NCI-H345 treated with DMSO at 0.1 percent for 48 hours (cell line): ENCODE data around the gene PCDH1.
A peak's percentile ranks its signal among the peaks of the same experiment; 100 is the strongest.
"Not testable (repeated sequence)": the region's sequence is repeated elsewhere in the genome, so short reads cannot be mapped to it uniquely, and the experiment has no call there.

Experiments used
- DNase-seq: peaks from one replicate; lab custom pipeline; 2025; ENCODE audit not compliant: unreplicated experiment; lab: John Stamatoyannopoulos, UW

Gene PCDH1

DNA sequence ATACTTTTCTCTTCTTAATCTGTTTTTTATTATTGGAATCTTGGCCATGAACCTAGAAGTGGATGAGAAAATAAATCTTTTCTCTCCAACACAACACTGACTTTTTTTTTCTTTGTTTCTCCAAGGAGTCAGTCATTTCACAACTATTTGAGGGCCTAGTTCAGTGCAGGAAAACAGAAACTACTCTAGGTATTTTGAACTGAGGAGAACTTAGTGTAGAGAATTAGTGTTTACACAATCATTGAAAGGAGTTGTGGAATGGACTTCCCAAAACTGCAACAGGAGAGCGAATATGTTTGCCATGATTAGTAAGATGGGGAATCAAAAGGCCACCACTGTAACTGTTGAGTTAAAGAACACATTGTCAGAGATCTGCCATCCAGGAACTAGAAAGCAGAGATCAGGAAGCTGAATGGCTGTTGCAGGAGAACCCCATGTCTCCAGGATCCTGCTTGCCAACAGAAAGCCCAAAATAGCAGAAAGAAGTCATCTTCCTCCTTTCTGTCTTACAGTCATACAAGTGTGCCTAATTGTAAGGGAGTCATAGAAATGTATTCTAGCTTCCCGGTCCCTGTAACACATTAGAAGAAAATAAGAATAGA, 20.3 kb upstream of the PCDH1 start:
- DNase-seq = no peak

DNA sequence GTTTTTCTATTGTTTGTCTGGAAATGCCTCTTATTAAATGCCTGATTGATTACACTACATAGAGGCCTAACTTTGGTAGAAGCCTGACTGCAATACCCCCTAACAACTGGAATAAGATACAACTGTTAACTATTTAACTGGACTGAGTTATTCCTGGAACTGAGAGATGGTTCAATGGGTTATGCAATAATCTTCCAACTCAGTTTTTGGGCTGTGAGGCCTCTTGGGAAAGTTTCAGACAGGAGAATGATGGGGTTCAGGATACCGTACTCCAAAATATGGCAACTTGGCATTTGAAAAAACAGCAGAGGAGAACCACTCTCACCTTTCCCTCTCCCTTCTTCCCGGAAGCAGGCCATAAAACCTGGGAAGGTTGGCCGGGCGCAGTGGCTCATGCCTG, 19.2 kb upstream of the PCDH1 start:
- DNase-seq = no peak

DNA sequence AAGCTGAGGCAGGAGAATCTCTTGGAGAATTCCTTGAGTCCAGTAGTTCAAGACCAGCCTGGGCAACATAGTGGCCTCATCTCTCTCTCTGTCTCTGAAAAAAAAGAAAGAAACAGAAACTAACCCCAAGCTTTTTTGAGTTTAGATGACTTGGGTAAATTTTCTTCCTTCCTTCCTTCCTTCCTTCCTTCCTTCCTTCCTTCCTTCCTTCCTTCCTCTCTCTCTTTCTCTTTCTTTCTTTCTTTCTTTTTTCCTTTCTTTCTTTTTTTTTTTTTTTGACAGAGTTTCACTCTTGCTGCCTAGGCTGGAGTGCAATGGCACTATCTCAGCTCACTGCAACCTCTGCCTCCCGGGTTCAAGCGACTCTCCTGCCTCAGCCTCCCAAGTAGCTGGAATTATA, 12.2 kb upstream of the PCDH1 start:
- not testable (repeated sequence) for DNase-seq

DNA sequence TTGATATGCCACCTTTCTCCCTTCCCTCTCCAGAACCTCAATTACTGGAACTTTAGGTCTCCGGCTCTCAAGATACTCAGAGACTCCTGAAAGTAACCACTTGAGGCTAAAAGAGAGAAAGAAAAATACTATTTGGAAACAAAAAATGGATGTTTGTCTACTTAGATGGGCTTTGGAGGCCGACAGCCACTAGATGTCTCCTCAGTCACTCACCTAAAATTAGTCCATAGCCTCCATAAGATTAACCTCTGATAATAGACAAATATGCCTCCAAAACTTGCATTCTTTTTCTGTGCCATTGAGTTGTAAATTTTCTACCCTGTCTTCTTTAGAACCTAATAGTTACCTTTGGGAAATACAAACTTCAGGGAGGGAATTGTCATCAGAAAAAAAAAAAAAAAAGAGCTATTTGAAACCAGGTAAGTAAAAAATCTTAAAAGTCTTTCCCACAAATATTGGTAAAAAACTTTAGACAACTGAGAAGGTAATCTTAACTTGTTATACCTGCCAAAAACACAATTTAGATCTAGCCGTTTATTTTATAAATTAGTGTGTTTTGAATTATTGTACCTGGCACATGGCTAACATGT, 11.2 kb upstream of the PCDH1 start:
- no peak for DNase-seq

DNA sequence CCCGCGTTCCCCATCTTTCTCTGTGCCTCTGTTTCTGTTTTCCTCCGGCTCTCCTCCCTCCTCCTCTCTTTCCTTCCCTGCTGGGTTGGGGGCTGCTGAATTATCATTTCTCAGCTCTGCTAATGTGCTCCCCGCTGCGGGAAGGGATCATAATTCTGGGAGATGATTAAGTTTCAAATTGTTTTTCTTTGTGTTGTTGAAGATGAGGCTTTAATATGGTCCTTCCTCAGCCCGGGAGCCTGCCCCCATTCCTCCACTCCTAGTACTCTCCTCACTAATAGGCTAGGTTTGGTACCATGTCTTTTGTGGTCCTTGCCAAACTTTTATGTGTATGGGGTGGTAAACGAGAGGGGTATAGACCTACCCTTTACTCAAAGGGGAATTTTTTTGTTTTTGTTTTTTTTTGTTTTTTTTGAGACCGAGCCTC, 5.7 kb upstream of the PCDH1 start:
- no peak for DNase-seq

DNA sequence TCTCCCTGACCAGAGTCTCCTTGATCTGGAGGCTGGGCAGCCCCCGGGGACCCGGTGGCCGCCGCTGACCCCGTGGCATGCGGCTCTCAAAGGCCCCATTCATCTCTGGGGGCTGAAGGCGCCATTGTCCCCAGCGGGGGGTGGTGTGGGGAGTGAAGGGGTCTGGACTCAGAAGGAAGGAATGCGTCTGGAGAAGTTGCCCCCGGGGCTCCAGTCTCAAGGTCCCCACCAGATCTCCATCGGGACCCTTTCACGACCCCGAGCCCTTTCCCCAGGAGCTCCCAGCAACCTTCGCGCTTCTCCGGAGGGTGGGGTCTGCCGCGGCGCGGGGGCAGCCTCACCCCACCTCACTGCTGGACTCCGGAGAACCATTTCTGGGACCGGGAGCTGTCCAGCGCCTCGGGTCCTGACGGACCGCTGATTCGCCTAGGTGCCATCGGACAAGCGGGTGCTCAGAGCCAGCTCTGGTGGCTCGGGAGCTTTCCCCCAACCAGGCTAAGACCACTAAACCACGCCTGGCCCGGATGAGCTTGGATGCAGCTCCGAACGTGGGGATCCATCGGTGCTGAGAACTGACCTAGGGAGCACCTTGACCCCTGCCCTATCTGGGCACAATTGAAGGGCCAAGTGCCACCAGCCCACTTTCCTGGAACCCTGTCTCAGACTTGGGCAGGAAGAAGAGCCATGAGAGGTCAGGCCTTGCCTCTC, 5.1 kb upstream of the PCDH1 start:
- DNase-seq = no peak

DNA sequence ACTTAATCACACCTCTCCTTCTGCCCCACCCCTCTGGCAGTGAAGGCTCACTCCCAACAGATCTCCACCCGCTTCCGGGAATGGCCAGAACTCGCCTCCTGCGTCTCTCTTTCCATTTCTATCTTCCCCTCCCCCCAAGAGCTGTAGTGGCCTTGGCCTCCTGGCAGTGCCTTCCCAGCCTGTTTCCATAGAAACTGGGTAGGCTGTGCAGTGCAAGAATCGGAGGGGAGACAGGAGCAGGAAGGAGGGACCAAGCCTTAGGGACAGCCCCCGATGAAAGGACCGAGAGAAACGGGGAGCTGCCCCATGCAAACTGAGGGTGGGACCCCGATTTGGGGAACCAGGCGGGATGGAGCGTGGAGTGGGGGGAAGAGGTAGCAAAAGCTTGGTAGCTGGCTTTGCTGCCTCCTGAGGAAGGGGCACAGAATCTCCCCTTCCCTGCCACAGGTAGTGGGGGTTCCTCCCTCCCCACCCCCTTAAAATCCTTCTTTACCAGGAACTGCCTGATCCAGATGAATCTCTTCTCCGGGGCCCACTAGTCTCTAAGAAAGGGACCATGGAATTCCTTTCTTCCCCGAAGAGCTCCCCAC, 4.5 kb upstream of the PCDH1 start:
- no peak for DNase-seq

DNA sequence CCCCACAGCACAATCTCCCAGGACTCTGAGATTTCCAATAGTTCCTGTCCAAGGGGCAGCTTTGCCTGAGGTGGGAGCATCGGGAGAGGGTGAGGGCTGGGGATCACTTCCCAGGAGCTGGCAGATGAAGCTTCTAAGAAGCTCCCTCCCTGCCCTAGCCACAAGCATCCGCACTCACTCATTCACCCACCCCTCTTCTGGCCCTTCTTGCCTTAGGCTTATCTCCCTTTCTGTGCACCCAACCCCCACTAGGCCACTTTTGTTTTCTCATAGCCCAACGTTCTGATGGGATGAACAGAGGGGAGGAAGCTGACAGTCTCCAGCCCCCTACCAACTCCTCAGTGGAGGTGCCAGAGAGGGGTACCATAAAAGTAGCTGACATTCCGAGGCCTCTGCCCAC, 3.7 kb upstream of the PCDH1 start:
- DNase-seq = no peak

DNA sequence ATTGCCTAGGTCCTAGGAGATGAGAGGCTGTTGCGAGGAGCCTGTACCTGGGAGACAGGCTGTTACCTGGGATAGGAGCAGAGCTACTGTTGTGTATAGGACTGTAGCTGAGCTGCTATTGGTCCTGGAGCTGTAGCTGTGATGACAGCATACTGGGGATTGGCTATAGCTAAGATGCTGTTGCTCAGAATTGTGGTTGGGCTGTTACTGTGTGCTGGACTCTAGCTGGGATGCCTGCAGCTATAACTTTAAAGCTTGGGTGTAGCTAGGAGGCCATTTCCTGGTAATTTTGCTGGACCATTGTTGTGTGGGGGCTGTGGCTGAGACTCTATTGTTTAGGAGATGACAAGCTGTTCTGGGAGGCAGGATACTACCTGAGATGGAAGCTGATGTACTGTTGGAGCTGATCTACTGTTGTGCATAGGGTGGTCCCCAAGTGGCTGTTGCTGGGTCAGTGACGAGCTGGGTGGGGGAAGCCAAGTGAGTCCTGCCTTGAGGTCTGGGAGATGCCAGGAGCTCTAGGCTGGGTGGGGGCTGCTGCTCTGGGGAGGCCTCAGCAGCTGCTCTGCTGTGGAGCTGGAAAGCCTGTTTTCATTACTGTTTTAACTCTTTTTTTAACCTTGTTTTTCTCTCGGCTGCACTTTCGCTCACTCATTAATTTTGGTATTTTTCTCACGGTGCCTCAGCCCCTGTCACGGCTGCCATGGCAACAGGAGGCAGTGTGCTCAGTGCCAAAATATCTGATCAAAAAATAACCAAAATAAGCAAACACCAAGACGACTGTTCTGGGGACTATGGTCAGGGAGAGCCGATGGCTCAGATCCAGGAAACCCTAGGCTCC, 3.0 kb upstream of the PCDH1 start:
- no peak for DNase-seq

DNA sequence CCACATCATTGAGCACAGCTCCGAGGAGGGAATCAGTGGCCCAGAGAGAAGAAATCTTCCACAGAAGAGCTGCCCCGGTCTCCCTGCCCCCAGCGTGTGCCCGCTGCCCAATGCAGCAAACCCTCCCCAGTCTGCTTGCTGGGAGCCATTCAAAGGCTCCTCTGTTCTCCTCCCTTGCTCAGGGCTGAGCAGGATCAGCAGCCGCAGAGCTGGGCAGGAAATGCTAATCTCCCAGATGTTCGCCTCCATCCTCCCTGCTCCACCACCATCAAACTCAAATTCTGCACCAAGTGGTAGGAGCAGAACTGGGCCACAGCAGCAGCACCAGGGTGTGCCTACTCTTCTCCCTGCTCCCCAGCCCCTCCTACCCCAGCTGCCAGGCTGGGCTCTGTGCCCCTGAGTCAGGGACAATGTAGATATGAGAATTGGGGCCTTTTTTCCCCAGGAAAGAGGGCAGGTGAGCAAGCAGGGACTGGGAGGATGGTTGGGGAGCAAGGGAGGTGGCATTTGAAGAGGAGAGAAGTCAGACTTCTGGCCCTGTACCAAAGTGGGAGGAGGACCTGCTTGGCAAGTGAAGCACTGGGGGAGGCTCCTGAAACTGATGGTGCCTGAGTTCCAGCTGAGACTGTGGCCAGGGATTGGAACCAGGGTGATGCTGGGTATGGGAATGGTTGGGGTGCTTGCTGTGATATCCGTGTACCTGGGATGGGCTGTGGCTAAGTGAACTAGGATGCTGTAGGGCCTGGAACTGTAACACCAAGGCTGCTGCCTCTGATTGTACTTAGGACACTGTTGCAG, 1.9 kb upstream of the PCDH1 start:
- DNase-seq = no peak

DNA sequence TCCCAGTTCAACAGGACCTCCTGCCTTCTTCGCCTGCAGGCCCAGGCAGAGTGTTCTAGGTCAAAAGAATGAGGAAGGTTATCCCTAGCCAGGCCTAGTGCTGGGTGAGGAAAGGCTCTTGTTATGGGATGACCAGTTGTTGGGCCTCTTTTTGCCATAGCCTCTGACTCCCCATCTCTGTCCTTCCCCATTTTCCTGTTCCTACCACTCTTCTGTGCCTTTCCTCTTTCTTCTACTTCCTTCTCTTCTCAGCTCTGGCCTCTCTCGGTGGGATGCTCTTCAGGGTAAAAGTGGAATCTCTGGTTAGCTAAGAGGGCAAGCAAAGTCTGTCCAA, 1.2 kb upstream of the PCDH1 start:
- DNase-seq = no peak

DNA sequence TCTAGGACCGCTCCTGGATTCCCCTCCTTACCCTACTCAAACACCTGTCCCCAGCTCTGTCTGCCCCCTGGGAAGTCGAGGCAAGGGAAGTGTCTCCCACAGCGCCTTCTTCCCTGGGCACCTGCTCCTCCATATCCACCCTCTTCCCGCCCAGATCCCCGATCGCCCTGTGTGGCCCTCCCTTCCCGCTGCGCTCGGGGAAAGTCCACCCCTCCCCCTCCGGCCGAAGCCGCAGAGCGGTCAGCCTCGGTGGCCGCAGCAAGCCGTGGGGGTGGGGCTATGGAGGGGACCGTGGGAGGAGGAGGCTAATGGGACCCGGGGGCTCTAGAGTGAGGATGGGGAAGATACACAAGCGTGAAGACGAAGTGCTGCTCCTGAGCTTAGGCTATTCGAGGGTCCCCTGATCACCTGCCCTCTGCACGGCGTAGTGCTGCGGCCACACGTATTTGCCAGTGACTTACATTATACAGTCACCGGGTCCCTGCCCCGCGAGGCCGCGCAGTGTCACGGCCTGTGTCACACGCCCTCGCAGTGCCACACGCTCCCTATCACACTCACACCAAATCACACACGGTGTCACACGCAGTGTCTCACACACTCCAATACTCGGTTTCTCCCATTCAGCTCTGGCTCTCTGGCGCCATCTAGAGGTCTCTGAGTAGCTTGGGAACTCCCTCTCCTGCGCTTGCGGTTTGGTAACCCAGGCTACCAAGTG, 658 bp upstream of the PCDH1 start:
- DNase-seq = peak; percentile 88

DNA sequence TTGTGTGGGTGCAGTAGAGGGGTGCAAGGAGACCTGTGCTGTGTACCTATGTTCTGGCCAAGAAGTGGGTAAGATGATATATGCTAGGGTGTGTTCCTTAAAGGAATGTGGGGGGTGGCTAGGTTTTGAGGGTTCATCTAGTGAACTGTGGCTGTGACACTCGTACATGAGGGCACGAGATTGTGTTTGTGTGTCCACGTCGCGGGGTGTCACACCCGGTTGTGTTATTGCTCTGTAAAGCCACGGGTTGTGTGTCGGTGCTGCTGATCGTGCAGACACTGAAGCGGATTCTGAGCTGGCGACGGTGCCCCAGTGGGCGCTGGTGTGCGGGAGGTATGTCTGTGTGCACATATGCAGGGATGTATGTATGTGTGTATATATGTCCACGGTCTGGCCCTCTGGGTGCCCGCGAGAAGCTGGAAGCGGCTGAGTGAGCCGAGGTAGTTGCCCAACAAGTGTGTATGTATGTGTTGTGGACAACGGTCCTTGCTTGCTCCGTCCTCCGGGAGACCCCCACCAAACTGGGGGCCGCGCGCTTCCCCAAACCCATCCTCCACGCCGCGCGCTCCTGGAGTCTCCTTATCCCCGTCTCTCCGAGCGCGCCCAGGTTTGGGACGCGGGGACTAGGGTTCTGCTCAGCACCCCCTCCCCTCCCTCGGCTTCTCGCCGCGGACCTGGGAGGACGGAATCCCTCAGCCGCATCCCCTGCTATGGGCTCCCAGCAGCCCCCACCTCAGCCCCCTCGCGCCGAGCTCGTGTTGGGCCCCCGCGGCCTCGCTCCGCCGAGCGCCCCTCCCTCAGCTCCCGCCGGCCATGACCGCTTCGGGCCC, 639 bp downstream of the PCDH1 start:
- DNase-seq = peak; percentile 30

DNA sequence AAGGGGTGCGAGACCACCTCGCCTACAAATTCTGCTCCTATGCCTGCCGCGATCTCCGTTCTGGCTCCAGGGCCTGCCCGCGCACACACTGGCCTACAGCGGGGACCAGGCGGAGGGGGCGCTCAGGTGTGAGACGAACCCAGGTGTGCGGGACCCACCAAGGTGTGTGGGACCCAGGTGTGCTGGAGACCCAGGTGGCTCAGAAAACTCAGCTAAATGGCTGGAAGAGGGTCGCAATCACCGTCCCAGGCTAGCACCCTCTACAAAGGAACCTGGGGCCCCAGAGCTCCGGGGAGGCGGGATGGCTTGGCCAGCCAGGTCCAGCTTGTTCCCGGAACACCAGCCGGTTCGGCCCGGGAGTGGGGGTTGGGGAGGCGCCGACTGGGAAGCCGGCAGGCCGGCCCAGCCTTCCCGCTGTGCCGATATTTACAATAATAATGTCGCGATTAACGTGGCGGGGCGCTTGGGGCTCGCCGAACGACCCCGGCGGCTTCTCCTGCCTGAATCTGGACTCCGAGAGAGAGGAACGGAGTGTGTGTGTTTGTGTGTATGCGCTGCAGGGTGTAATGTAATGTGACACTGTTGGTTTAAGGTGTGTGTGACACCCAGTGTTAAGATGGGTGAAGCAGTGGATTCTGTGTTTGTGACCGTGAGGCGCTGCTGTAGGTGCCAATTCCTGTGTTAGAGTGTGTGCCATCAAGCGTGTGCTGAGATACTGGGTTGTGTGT, 1.4 kb downstream of the PCDH1 start:
- peak; percentile 24 for DNase-seq

DNA sequence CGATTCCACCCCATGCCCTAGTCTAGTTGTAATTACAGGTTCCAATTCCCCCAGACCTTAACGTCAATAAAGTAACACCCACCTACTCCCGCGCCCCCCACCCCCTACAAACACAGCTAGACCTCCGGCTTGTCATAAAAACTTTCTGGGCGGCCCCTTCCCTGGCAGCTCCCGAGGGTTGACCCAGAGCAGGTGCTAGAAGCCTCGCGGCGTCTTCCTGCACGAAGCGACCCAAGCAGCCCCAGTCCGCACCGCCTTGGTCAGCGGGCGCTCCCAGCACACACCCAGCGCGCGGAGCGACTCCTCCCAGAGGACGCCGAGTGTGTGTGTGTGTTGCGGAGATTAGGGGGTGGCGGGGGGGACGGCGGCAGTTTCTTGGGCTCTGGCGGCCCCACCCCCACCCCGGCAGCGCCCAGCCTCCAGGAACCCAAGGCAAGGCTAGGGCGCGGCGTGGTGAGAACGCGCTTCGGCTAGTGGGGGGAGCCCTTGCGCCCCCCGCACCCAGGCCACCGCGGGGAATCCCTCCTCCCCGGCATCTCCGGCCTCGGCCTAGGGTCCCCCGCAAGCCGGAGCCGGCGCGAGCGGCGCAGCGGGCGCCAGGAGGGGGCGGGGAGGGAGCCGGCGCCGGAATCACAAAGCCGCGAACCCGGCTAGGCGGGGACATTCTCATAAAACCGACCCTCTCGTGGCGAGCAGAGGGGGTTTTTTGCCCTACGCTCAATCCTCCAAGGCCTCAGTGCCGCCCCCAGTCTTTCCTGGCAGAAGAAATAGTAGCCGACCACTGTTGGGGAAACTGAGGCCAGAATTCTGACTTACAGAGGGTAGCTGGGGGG, 2.2 kb downstream of the PCDH1 start:
- DNase-seq = no peak

DNA sequence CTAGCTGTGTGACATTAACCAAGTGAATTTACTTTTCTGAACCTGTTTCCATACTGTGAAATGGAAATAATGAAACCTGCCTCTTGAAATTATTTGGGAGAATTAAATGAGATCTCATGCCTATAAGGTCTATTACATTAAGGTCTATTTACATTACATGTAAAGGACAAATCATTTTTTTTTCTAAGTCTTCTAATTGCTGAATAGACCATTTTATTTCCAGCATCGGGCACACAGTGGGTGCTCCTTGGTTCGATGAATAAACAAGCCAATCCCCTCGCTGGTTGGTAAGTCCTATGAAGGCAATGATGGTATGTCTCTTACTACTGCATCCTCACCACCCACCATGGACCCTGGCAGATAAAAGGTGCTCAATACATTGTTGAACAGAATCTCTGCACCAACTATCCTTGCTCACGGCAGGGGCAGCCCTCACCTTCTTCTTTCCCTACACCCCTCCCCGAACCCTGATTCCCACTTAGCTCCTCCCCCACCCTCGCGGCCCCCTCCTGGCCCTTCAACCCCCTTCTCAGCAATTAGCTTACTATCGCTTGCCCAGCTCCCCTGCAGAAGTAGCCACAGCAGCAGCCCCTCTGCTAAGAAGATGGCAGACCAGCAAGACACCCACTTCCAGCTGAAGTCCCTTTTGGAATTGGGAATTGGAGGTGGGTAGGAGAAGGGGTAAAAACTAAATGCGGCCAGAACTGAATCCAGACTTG, 3.0 kb downstream of the PCDH1 start:
- DNase-seq = no peak
